ENCODE measurements around the gene ZNF341. TPM values are rescaled to one million over a fixed set of nuclear protein-coding genes. Genes with fewer than 3 reads are reported as not detected.

The ZNF341 gene
- total and polyA plus RNA-seq, 9 of the 15 experiments (the other 6 are each of a cell fraction or from before 2014, with no cell fraction given), result 0.08 to 2.6 (median 1.0) TPM

- TF ChIP-seq HMG20A (CRISPR knock-in tag; conservative IDR thresholded peaks at IDR 0.05) (no peak), HNRNPL (IDR thresholded peaks at IDR 0.05; ENCODE audit: low read depth, low read length) (peak; percentile 57; the same call in 1 of the 2 replicates), TOE1 (IDR thresholded peaks at IDR 0.05; ENCODE audit: borderline replicate concordance) (no peak), TOE1 (CRISPR knock-in tag; IDR thresholded peaks at IDR 0.05; ENCODE audit: borderline replicate concordance, low read depth) (no peak), XRCC3 (IDR thresholded peaks at IDR 0.05) (no peak), E2F6 (IDR thresholded peaks at IDR 0.05; ENCODE audit: borderline replicate concordance in 1 of 2, extremely low read depth in 1 of 2, insufficient read depth in 1 of 2, insufficient read length in 1 of 2, low read depth in 1 of 2, low read length in 1 of 2, poor library complexity in 1 of 2, severe bottlenecking in 1 of 2) (peak; percentile 81 to 90), CHD2 (IDR thresholded peaks at IDR 0.05; ENCODE audit: low read depth, low read length) (no peak), ZNF3 (CRISPR knock-in tag; IDR thresholded peaks at IDR 0.05) (no peak), HOMEZ (CRISPR knock-in tag; IDR thresholded peaks at IDR 0.05) (no peak), ZFPM2 (CRISPR knock-in tag; IDR thresholded peaks at IDR 0.05) (no peak), FOSL1 (tag; conservative IDR thresholded peaks at IDR 0.05) (peak; percentile 70), HCFC1 (IDR thresholded peaks at IDR 0.05; ENCODE audit: low read depth, low read length) (no peak), SREBF2 (CRISPR knock-in tag; IDR thresholded peaks at IDR 0.05) (no peak), ZNF282 (CRISPR knock-in tag; IDR thresholded peaks at IDR 0.05) (no peak), MYNN (IDR thresholded peaks at IDR 0.05) (no peak), MYNN (CRISPR knock-in tag; IDR thresholded peaks at IDR 0.05) (no peak), ARNT (IDR thresholded peaks at IDR 0.05) (no peak), RAD21 (CRISPR knock-in tag; conservative IDR thresholded peaks at IDR 0.05 in 1 of 2, IDR thresholded peaks at IDR 0.05 in 1 of 2) (no peak), BHLHE40 (IDR thresholded peaks at IDR 0.05; ENCODE audit: low read length) (no peak), HDAC1 (IDR thresholded peaks at IDR 0.05) (no peak), HLTF (IDR thresholded peaks at IDR 0.05) (no peak), YY1 (IDR thresholded peaks at IDR 0.05; ENCODE audit: borderline replicate concordance in 1 of 3, control insufficient read depth in 1 of 3, extremely low read depth in 1 of 3, insufficient read depth in 3 of 3, insufficient read length in 1 of 3, insufficient replicate concordance in 2 of 3, low read depth in 1 of 3, low read length in 2 of 3) (peak in 1 of 3 experiments; percentile 4), BRD4 (IDR thresholded peaks at IDR 0.05) (no peak), U2AF1 (optimal IDR thresholded peaks at IDR 0.05; ENCODE audit: low read depth, low read length) (peak; percentile 33), NUFIP1 (IDR thresholded peaks at IDR 0.05; ENCODE audit: partially characterized antibody) (no peak)
Measured at GRCh38 chr20:33732166-33732970, 572 bp downstream of the ZNF341 start (continued).

All from K562 (cell line).